MCF 10A (cell line): Measurements from ENCODE around the gene PTPN4. TPM values are rescaled to one million over a fixed set of nuclear protein-coding genes. Genes with fewer than 3 reads are reported as not detected.

ENCODE experiments used
- BruUV-seq: library from RNA; stranded (reverse); fragments of 400-500 nt; replicated peaks from 2 replicates; lab custom pipeline; 2021; lab: Mats Ljungman, UMichigan
- CTCF ChIA-PET: fragments of 300-600 bp; sonication (Branson Sonifier 250); formaldehyde crosslinking; extraction: SDS; loops from one replicate; lab custom pipeline; 2021; ENCODE audit warnings: antibody characterized with exemption, inconsistent platforms; lab: Yijun Ruan, JAX
- POLR2A ChIA-PET: fragments of 300-600, 350-650 bp; sonication (Branson Sonifier 250); formaldehyde crosslinking; extraction: SDS; loops from one replicate; lab custom pipeline; 2020; ENCODE audit warnings: antibody characterized with exemption, inconsistent platforms; lab: Yijun Ruan, JAX
- DNase-seq: peaks from one replicate; pipeline ENCODE4 v3.0.0-alpha.2; 2018; ENCODE audit not compliant: unreplicated experiment
- H3K27ac Mint-ChIP-seq: one replicate; pipeline ENCODE4 v1.8.0; 2022; ENCODE audit warnings: mild to moderate bottlenecking, low read depth, mixed read lengths; ENCODE audit not compliant: unreplicated experiment
- H3K27me3 Mint-ChIP-seq: one replicate; pipeline ENCODE4 v1.8.0; 2022; ENCODE audit warnings: mixed read lengths; ENCODE audit not compliant: insufficient read depth, unreplicated experiment
- H3K36me3 Mint-ChIP-seq: one replicate; pipeline ENCODE4 v1.8.0; 2022; ENCODE audit warnings: mild to moderate bottlenecking, moderate library complexity, mixed read lengths; ENCODE audit not compliant: insufficient read depth, unreplicated experiment
- H3K4me1 Mint-ChIP-seq: one replicate; pipeline ENCODE4 v1.8.0; 2022; ENCODE audit warnings: mixed read lengths; ENCODE audit not compliant: insufficient read depth, unreplicated experiment
- H3K4me3 Mint-ChIP-seq: one replicate; pipeline ENCODE4 v1.8.0; 2022; ENCODE audit warnings: mild to moderate bottlenecking, moderate library complexity, mixed read lengths; ENCODE audit not compliant: unreplicated experiment
- H3K9me3 Mint-ChIP-seq: one replicate; pipeline ENCODE4 v1.8.0; 2022; ENCODE audit warnings: mixed read lengths; ENCODE audit not compliant: unreplicated experiment
- intact Hi-C: fragments of 100-400 bp; cut with micrococcal nuclease; formaldehyde crosslinking; loops from 2 replicates; pipeline ENCODE4 v1.14.1; 2022
- total RNA-seq: library from RNA; stranded (reverse); gene quantifications from 2 replicates; pipeline ENCODE4 v1.2.3, GENCODE V29; 2022
- TF ChIP-seq, protein P1 (sequence below): fragments of 200-600 bp; IDR thresholded peaks from one replicate; pipeline ENCODE4 v1.8.0; 2022; ENCODE audit warnings: antibody characterized with exemption, mild to moderate bottlenecking; ENCODE audit not compliant: unreplicated experiment

The PTPN4 gene
- total RNA-seq, 1 experiment from 2014 or later = 21.1 TPM

GRCh38 chr2:119837350-119837749, 77.6 kb downstream of the PTPN4 start:
- peaks cover 26% of the 10 kb centered on the region for H3K4me1 Mint-ChIP-seq
- intact Hi-C loops = no loop called here
- H3K4me3 Mint-ChIP-seq = peak overlapping the region; percentile 66
- no peaks in the 10 kb centered on the region for H3K9me3 Mint-ChIP-seq
- TF ChIP-seq, protein P1, sequence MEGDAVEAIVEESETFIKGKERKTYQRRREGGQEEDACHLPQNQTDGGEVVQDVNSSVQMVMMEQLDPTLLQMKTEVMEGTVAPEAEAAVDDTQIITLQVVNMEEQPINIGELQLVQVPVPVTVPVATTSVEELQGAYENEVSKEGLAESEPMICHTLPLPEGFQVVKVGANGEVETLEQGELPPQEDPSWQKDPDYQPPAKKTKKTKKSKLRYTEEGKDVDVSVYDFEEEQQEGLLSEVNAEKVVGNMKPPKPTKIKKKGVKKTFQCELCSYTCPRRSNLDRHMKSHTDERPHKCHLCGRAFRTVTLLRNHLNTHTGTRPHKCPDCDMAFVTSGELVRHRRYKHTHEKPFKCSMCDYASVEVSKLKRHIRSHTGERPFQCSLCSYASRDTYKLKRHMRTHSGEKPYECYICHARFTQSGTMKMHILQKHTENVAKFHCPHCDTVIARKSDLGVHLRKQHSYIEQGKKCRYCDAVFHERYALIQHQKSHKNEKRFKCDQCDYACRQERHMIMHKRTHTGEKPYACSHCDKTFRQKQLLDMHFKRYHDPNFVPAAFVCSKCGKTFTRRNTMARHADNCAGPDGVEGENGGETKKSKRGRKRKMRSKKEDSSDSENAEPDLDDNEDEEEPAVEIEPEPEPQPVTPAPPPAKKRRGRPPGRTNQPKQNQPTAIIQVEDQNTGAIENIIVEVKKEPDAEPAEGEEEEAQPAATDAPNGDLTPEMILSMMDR = no peak
- POLR2A ChIA-PET = interaction anchor here (0.5 to 2.1 kb wide), 4 partner anchors 10 to 91 kb away, joined by 3 to 17 read pairs (median 6); partner anchors contain the start of gene PTPN4
- no TSS peak for BruUV-seq
- no peak for DNase-seq
- peak overlapping the region; percentile 90 for H3K27ac Mint-ChIP-seq
- peaks cover 14% of the 10 kb centered on the region for H3K36me3 Mint-ChIP-seq
- CTCF ChIA-PET = interaction anchor here (0.6 to 1.9 kb wide), 8 partner anchors 10 to 338 kb away, joined by 3 to 12 read pairs (median 4); no protein-coding TSS in a partner anchor
- no peaks in the 10 kb centered on the region for H3K27me3 Mint-ChIP-seq

GRCh38 chr2:119837759-119838158, 78.0 kb downstream of the PTPN4 start:
- TF ChIP-seq, protein P1 = no peak
- Mint-ChIP-seq H3K27ac (peak overlapping the region; percentile 90), H3K9me3 (no peaks in the 10 kb centered on the region), H3K4me1 (peaks cover 26% of the 10 kb centered on the region), H3K36me3 (peaks cover 14% of the 10 kb centered on the region), H3K4me3 (peak overlapping the region; percentile 66), H3K27me3 (no peaks in the 10 kb centered on the region)
- peak; percentile 58 for DNase-seq
- ChIA-PET POLR2A (interaction anchor here (0.5 to 2.1 kb wide), 5 partner anchors 11 to 91 kb away, joined by 3 to 17 read pairs (median 3); partner anchors contain the start of gene PTPN4), CTCF (interaction anchor here (0.6 to 1.9 kb wide), 10 partner anchors 9 to 337 kb away, joined by 3 to 12 read pairs (median 3); no protein-coding TSS in a partner anchor)
- intact Hi-C loops = no loop called here
- BruUV-seq = no TSS peak

- Mint-ChIP-seq H3K36me3 (peaks cover 14% of the 10 kb centered on the region), H3K27me3 (no peaks in the 10 kb centered on the region), H3K4me3 (peak overlapping the region; percentile 66), H3K4me1 (peaks cover 26% of the 10 kb centered on the region), H3K9me3 (no peaks in the 10 kb centered on the region), H3K27ac (peak overlapping the region; percentile 90)
- ChIA-PET POLR2A (interaction anchor here (0.7 to 2.1 kb wide), 4 partner anchors 11 to 92 kb away, joined by 3 to 17 read pairs (median 6); partner anchors contain the start of gene PTPN4), CTCF (interaction anchor here (0.8 to 1.9 kb wide), 7 partner anchors 9 to 337 kb away, joined by 3 to 12 read pairs (median 3); no protein-coding TSS in a partner anchor)
- intact Hi-C loops = no loop called here
- DNase-seq = peak; percentile 38
- TF ChIP-seq, protein P1 = no peak
- BruUV-seq = no TSS peak
Observed at GRCh38 chr2:119838179-119838578, 78.5 kb downstream of the PTPN4 start.

DNA sequence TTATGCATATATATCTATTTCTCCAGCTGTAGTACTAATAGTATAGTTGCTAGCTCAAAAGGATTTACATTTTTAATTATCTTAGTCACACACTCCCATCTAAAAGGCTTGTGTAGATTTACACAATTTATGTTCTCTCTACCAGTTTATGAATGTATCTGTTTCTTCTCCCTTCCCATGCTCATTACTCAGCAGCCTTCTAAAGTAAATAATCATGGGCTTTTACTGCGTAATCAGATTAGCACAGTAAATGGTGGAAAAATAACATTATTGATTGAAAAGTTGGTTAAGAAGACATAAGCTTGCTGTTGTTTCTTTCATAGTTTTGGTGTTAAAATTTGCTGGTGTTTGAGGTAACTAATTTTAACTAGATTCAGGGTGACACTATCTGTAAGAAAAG, 81.8 kb downstream of the PTPN4 start:
- TF ChIP-seq, protein P1 = no peak
- no peak overlapping the region for H3K27ac Mint-ChIP-seq
- no peaks in the 10 kb centered on the region for H3K9me3 Mint-ChIP-seq
- DNase-seq = no peak
- H3K36me3 Mint-ChIP-seq = peaks cover 14% of the 10 kb centered on the region
- H3K4me3 Mint-ChIP-seq = no peak overlapping the region
- CTCF ChIA-PET = interaction anchor here (0.6 kb wide), 2 partner anchors 128 to 934 kb away, joined by 3 to 4 read pairs; no protein-coding TSS in a partner anchor
- H3K27me3 Mint-ChIP-seq = no peaks in the 10 kb centered on the region
- BruUV-seq = no TSS peak
- H3K4me1 Mint-ChIP-seq = peaks cover 26% of the 10 kb centered on the region
- POLR2A ChIA-PET = no interaction called here
- intact Hi-C loops = no loop called here
